Mammary epithelial cell (primary cell): ENCODE results near the gene PGAP2.

ENCODE experiments used
- CTCF ChIP-seq, 2 donors: IDR thresholded peaks in 1 of 2; conservative IDR thresholded peaks in 1 of 2; 2 replicates each; pipeline ENCODE4 v1.5.1; 2011 to 2012; ENCODE audit warnings: inconsistent platforms in 2 of 2, low read length in 2 of 2, mild to moderate bottlenecking in 2 of 2, control low read depth in 1 of 2, low read depth in 1 of 2; ENCODE audit not compliant: insufficient read depth in 1 of 2; ENCODE audit errors: extremely low read depth in 1 of 2
- EZH2 ChIP-seq: IDR thresholded peaks from 2 replicates; pipeline ENCODE4 v1.6.1; 2012; ENCODE audit warnings: low read length, inconsistent platforms, borderline replicate concordance

- TF ChIP-seq CTCF (conservative IDR thresholded peaks at IDR 0.05 in 1 of 2, IDR thresholded peaks at IDR 0.05 in 1 of 2; ENCODE audit: extremely low read depth in 1 of 2, insufficient read depth in 1 of 2, low read depth in 1 of 2, low read length in 2 of 2): no peak
- TF ChIP-seq EZH2: no peak
These were observed 7.5 kb downstream of the PGAP2 start for GRCh38 chr11:3815845-3816244.
